HG03066 (cell line): ENCODE data around the gene DNPH1.

Experiments
- ATAC-seq: cut with Tn5 transposase; IDR thresholded peaks from one replicate; pipeline ENCODE4 v1.9.1; 2021; ENCODE audit warnings: low read depth; ENCODE audit not compliant: unreplicated experiment

DNPH1 gene

GRCh38 chr6:43228951-43229802 is at the start of gene DNPH1:
DNPH1 (minus strand) TSS chr6:43229481; CDS start chr6:43229456, 25 bp downstream.
- ATAC-seq: peak; percentile 72

GRCh38 chr6:43278524-43279078 is 49.3 kb upstream of the DNPH1 start:
- no peak for ATAC-seq

- no peak for ATAC-seq
Observed at GRCh38 chr6:43277643-43278523, 48.6 kb upstream of the DNPH1 start.

GRCh38 chr6:43277306-43277642 is 48.0 kb upstream of the DNPH1 start:
- ATAC-seq: no peak

- no peak for ATAC-seq
Observed at GRCh38 chr6:43276577-43277305, 47.5 kb upstream of the DNPH1 start.

GRCh38 chr6:43275801-43276576 is 46.7 kb upstream of the DNPH1 start:
- ATAC-seq: no peak

- no peak for ATAC-seq
Observed at GRCh38 chr6:43274916-43275597, 45.8 kb upstream of the DNPH1 start.

- ATAC-seq: no peak
Observed at GRCh38 chr6:43274127-43274915, 45.0 kb upstream of the DNPH1 start.

GRCh38 chr6:43273707-43274106 is 44.4 kb upstream of the DNPH1 start:
- ATAC-seq: no peak

GRCh38 chr6:43271944-43272343 is 42.7 kb upstream of the DNPH1 start:
- ATAC-seq: no peak

- ATAC-seq: no peak
Observed at GRCh38 chr6:43271103-43271815, 42.0 kb upstream of the DNPH1 start.

- ATAC-seq: no peak
Observed at GRCh38 chr6:43269273-43270007, 40.2 kb upstream of the DNPH1 start.

- no peak for ATAC-seq
Observed at GRCh38 chr6:43268782-43269272, 39.5 kb upstream of the DNPH1 start.

GRCh38 chr6:43268355-43268700 is 39.0 kb upstream of the DNPH1 start:
- ATAC-seq: no peak

- no peak for ATAC-seq
Observed at GRCh38 chr6:43267619-43268354, 38.5 kb upstream of the DNPH1 start.

GRCh38 chr6:43265564-43265963 is 36.3 kb upstream of the DNPH1 start:
- no peak for ATAC-seq
